Adrenal gland (tissue), 5 donors: ENCODE measurements around the gene HIVEP3.

Experiments used
- CTCF ChIP-seq, 6 experiments: fragments of 450-650 bp in 4 of 6; fragments of 200-600 bp in 2 of 6; sonication (generic) in 1 of 6; IDR thresholded peaks; 1 replicate in 5 of 6; 2 replicates in 1 of 6; pipeline versions ENCODE4 v1.5.1 to v1.8.0; 2016 to 2021; ENCODE audit warnings: antibody characterized with exemption in 6 of 6, mild to moderate bottlenecking in 2 of 6, moderate library complexity in 1 of 6
- POLR2A ChIP-seq, 2 donors: fragments of 450-650 bp; IDR thresholded peaks; one replicate each; pipeline ENCODE4 v1.6.1; 2017; ENCODE audit warnings: antibody characterized with exemption in 2 of 2, mild to moderate bottlenecking in 2 of 2, moderate library complexity in 1 of 2
- donor health status: DM: no; HTN: no; CAD: no.

- no peak for TF ChIP-seq CTCF (IDR thresholded peaks at IDR 0.05)
- no peak for TF ChIP-seq POLR2A (IDR thresholded peaks at IDR 0.05)
Measured at GRCh38 chr1:41562328-41562727, 356.4 kb downstream of the HIVEP3 start.
